HG03064 (cell line): ENCODE results near the gene YOD1.

Experiments used
- ATAC-seq: cut with Tn5 transposase; IDR thresholded peaks from one replicate; pipeline ENCODE4 v1.9.1; 2021; ENCODE audit warnings: low read depth; ENCODE audit not compliant: unreplicated experiment

YOD1 gene

GRCh38 chr1:207073906-207074820 is 23.2 kb upstream of the YOD1 start:
- no peak for ATAC-seq

GRCh38 chr1:207072233-207072632 is 21.2 kb upstream of the YOD1 start:
- ATAC-seq: no peak

GRCh38 chr1:207071426-207071825 is 20.4 kb upstream of the YOD1 start:
- ATAC-seq: no peak

- no peak for ATAC-seq
These were observed 19.8 kb upstream of the YOD1 start for GRCh38 chr1:207070811-207071210.

GRCh38 chr1:207069858-207070506 is 19.0 kb upstream of the YOD1 start:
- no peak for ATAC-seq

GRCh38 chr1:207069061-207069460 is 18.1 kb upstream of the YOD1 start:
- no peak for ATAC-seq

- ATAC-seq: no peak
These were observed 16.7 kb upstream of the YOD1 start for GRCh38 chr1:207067665-207068064.

GRCh38 chr1:207067185-207067584 is 16.2 kb upstream of the YOD1 start:
- ATAC-seq: no peak

- ATAC-seq: no peak
These were observed 13.6 kb upstream of the YOD1 start for GRCh38 chr1:207064561-207064960.

- ATAC-seq: no peak
These were observed 12.0 kb upstream of the YOD1 start for GRCh38 chr1:207063014-207063413.

GRCh38 chr1:207062058-207062457 is 11.1 kb upstream of the YOD1 start:
- no peak for ATAC-seq

- ATAC-seq: no peak
These were observed 9.6 kb upstream of the YOD1 start for GRCh38 chr1:207060596-207060995.

- no peak for ATAC-seq
These were observed 8.9 kb upstream of the YOD1 start for GRCh38 chr1:207059881-207060280.

GRCh38 chr1:207058878-207059867 is 8.2 kb upstream of the YOD1 start:
- no peak for ATAC-seq

GRCh38 chr1:207058252-207058651 is 7.2 kb upstream of the YOD1 start:
- no peak for ATAC-seq

- no peak for ATAC-seq
These were observed 5.7 kb upstream of the YOD1 start for GRCh38 chr1:207056673-207057072.

GRCh38 chr1:207055386-207056001 is 4.5 kb upstream of the YOD1 start:
- ATAC-seq: no peak

GRCh38 chr1:207054491-207054890 is 3.5 kb upstream of the YOD1 start:
- no peak for ATAC-seq

- peak; percentile 68 for ATAC-seq
These were observed 2.1 kb upstream of the YOD1 start, which contains the start of gene PFKFB2 for GRCh38 chr1:207052911-207053769. PFKFB2 (plus strand) TSS chr1:207053275; CDS start chr1:207054718, 1,443 bp downstream.
